ENCODE measurements around the gene MARK3.

Gene MARK3

GRCh38 chr14:103398427-103399195 is 13.4 kb downstream of the MARK3 start:
- no peak for DNase-seq

- no peak for DNase-seq
Observed at GRCh38 chr14:103400537-103400936, 15.3 kb downstream of the MARK3 start.

GRCh38 chr14:103401223-103402214 is 16.3 kb downstream of the MARK3 start:
- DNase-seq, result no peak

- DNase-seq, result no peak
Observed at GRCh38 chr14:103402695-103403094, 17.5 kb downstream of the MARK3 start.

- no peak for DNase-seq
Observed at GRCh38 chr14:103404032-103404918, 19.1 kb downstream of the MARK3 start.

GRCh38 chr14:103404920-103405319 is 19.7 kb downstream of the MARK3 start:
- DNase-seq, result no peak

DNA sequence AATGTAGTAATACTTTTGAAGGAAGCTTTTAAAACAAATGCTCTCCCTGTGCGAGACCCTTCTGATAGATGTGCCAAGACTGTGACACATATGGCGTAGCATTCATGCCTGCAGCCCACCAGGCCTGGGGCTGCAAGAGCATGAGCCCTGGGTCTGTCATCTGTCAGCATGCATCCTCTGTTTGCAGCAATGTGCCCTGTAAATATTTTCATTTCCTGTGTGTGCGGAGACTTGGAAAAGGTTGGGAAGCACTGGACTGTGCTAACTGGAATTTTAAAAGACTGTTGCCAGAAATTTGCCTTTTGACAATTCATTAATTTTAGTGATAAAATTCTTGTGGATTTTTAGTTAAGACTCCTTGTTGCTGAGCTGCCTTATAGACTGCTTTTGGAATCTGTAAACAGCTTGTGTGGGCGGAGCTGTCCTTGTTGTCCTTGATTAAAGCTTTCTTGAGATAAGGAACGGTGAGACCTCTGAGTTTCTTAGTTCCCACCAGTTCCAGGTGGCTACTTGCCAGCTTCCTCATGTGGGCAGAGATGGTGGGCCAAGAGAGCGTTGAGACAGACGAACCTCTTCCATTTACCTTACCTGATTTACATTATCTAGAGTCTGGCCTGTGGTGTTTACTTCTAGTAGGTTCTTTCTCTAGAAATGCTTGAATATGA is 23.4 kb downstream of the MARK3 start:
- DNase-seq, result no peak

DNA sequence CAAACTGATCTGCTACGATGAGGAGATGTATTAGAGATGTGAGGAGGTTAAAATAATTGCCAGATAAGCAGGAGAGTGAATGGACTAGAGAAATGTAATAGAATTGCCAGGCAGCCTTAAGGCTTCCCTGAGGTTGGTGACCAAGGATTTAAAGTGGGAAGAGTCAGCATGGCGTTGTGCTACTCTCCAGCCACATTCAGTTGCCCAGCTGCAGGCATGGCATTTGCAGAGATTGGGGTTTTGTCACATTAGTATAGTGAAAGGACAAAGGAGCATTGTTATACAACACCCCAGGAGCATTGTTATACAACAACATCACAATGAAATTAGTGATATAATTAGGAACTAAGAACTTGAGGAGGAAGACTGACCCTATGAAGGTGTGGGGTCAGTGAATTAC is 31.7 kb downstream of the MARK3 start:
- DNase-seq, result no peak

GRCh38 chr14:103418481-103418818 is 33.2 kb downstream of the MARK3 start:
- DNase-seq, result no peak

DNA sequence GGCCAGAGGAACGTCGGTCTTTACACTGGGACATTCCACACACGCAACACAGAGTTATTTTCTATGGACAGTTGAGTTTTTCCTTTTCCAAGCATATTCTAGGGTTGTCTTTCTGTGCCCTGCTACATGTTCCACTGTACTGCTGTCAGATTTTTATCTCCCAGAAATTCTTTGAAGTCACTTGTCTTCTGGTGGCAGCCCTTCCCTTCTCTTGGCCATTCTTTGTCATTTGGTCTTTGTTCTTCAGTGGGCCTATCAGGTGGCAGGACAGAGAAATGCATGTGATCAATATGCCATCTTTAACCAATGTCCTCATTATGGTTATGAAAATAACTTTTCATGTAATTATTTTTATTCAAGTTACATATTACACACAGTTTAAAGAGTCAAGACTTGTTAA is 36.3 kb downstream of the MARK3 start:
- no peak for DNase-seq

DNA sequence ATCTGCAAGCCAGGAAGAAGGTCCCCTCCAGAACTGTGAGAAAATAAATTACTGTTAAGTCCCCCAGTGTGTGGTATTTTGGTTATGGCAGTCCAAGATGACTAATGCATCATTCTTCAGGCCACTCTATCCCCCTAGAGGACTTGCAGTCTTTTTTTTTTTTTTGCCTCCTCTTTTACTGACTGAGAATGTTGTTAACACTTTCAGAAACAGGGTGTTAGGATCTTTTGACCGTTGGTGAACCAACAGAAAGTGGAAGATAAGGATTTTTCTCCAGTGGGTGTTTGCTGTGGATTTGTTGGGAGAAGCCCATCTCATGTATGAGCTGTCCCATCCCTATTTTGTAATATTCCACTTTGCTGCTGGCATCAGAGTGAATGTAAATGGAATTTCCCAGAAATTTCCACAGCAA is 37.8 kb downstream of the MARK3 start:
- DNase-seq, result no peak

DNA sequence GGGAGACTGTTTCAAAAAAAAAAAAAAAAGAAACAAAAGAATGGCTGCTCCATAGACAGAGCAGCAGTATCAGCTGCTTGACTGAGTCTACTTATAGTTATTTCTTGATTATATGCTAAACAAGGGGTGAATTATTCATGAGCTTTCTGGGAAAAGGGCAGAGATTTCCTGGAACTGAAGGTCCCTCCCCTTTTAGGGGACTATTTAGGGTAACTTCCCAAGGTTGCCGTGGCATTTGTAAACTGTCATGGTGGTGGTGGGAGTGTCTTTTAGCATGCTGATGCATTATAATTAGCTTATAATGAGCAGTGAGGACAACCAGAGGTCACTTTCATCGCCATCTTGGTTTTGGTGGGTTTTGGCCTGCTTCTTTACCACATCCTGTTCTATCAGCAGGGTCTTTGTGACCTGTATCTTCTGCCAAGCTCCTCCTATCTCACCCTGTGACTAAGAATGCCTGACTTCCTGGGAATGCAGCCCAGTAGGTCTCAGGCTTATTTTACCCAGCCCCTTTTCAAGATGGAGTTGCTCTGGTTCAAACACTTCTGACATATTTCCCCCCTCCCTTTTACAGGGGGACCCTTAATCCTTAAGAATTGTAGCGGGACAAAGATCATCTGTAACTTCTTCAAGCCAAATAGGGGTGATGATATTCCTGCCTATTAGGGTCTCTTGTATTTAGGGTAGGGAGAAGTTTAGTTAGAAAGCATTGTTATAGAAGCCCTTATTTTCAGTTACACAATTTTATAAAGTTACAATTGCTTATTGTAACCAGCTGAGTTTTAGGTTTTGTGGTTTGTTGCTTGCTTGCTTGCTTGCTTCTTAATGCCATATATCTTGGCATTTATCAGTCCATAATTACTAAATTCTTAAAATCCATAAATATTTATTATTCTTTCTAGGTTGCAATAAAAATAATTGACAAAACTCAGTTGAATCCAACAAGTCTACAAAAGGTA is 42.5 kb downstream of the MARK3 start:
- DNase-seq, result no peak

GRCh38 chr14:103428723-103429556 is 43.7 kb downstream of the MARK3 start:
- no peak for DNase-seq

DNA sequence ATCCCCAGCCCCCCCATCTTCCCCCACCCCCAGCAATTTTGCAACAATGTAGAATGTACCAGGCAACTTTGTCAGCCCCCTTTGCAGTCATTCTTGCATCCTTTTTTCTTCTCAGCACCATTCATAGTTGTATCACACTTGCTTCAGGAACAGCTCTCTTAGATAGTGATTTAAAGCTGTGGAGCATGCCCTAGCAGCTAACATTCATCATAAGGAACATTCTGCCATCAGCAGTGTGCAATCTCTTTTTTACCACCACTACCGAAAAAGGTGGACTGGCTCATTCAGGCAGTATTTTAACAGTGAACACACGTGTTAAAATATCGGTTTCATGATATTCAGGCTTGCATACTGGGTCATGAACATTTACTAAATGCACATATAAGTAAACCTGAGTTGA is 45.1 kb downstream of the MARK3 start:
- no peak for DNase-seq

- DNase-seq, result no peak
Observed at GRCh38 chr14:103432627-103433026, 47.4 kb downstream of the MARK3 start.

- no peak for DNase-seq
Observed at GRCh38 chr14:103433916-103434563, 48.8 kb downstream of the MARK3 start.

DNA sequence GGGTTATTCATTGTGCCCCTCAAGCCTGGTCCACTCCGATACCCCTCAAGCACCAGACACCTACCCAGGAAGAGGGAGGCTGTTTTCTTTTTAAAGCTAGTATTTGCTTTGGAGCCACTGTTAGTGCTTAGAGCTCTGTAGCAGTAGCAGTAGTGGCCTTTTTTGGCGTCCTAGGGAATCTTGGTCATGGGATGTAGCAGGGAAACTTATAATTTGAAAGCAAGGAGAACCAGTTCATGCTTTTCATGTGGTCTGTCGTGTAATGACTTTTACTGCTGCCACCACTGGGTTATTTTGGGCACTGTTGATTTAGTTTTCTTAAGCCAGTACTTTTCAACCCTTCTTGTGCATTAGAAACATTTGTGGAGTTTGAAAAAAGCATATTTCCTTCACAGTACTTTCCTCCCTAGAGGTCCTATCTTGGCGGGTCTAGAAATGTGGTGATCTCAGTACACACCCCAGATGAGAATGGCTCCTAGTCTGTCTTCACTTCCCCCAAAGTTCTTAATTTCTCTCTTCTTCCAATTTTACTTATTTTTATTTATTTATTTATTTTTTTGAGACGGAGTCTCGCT is 49.7 kb downstream of the MARK3 start:
- DNase-seq, result no peak

DNA sequence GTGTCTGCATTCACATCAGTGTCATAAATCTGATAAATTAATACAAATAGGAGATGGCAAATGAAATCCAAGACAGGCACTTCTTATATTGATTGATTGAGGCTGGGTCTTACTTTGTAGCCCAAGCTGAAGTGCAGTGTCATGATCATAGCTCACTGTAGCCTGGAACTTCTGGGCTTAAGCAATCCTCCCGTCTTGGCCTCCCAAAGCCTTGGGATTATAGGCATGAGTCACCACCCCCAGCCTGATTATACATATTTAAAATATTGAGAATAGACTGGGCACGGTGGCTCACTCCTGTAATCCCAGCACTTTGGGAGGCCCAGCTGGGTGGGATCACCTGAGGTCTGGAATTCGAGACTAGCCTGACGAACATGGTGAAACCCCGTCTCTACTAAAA is 51.3 kb downstream of the MARK3 start:
- DNase-seq, result no peak

DNA sequence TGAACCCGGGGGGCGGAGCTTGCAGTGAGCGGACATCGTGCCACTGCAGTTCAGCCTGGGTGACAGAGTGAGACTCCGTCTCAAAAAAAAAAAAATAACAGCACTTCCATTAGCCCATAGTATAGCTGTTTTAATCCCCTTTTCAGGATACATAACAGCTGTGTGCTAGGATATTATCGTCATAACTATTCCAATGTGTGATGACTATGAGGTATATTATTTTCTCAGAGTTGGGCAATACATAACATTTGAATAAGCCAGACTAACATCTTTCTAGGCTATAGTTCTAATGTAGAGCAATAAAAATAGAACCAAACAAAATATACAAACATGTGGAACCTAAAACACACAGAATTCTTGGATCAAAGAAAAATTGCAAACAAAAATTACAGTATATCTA is 57.1 kb downstream of the MARK3 start:
- no peak for DNase-seq
